Pons (tissue), 1 donor: ENCODE data around the gene DUSP2.
A peak's percentile ranks its signal among the peaks of the same experiment; 100 is the strongest.

Experiments
- DNase-seq: peaks from one replicate; pipeline ENCODE4 v3.0.0-alpha.2; 2016; ENCODE audit warnings: low spot score

Gene DUSP2

GRCh38 chr2:96145036-96145847, at the start of gene DUSP2:
TSS of gene DUSP2 (minus strand) at chr2:96145440. CDS start at chr2:96145354, 86 bp downstream.
- DNase-seq, result peak; percentile 44

- DNase-seq, result no peak
These were observed 46.9 kb upstream of the DUSP2 start for GRCh38 chr2:96191937-96192670.

GRCh38 chr2:96188821-96189526, 43.7 kb upstream of the DUSP2 start:
- DNase-seq, result no peak

- no peak for DNase-seq
These were observed 41.3 kb upstream of the DUSP2 start for GRCh38 chr2:96186562-96186961.

GRCh38 chr2:96185516-96185915, 40.3 kb upstream of the DUSP2 start:
- no peak for DNase-seq

- DNase-seq, result no peak
These were observed 39.7 kb upstream of the DUSP2 start for GRCh38 chr2:96184989-96185388.

- no peak for DNase-seq
These were observed 38.9 kb upstream of the DUSP2 start for GRCh38 chr2:96184188-96184587.

GRCh38 chr2:96181529-96181928, 36.3 kb upstream of the DUSP2 start:
- no peak for DNase-seq

GRCh38 chr2:96180521-96180920, 35.3 kb upstream of the DUSP2 start:
- DNase-seq, result no peak

- no peak for DNase-seq
These were observed 34.8 kb upstream of the DUSP2 start for GRCh38 chr2:96180002-96180401.

- DNase-seq, result no peak
These were observed 31.4 kb upstream of the DUSP2 start for GRCh38 chr2:96176661-96177060.

GRCh38 chr2:96175951-96176350, 30.7 kb upstream of the DUSP2 start:
- DNase-seq, result no peak

GRCh38 chr2:96174251-96175144, 29.3 kb upstream of the DUSP2 start:
- peak; percentile 83 for DNase-seq

- no peak for DNase-seq
These were observed 26.6 kb upstream of the DUSP2 start for GRCh38 chr2:96171831-96172230.

GRCh38 chr2:96170626-96171025, 25.4 kb upstream of the DUSP2 start:
- DNase-seq, result no peak

- DNase-seq, result no peak
These were observed 24.7 kb upstream of the DUSP2 start for GRCh38 chr2:96169868-96170507.

GRCh38 chr2:96167407-96168013, 22.3 kb upstream of the DUSP2 start:
- no peak for DNase-seq

GRCh38 chr2:96164459-96165184, 19.4 kb upstream of the DUSP2 start:
- peak; percentile 90 for DNase-seq

GRCh38 chr2:96163768-96164429, 18.7 kb upstream of the DUSP2 start:
- no peak for DNase-seq

- no peak for DNase-seq
These were observed 18.2 kb upstream of the DUSP2 start for GRCh38 chr2:96163415-96163767.
